Measurements from ENCODE around the gene EDAR. TPM values are rescaled to one million over a fixed set of nuclear protein-coding genes. Genes with fewer than 3 reads are reported as not detected.

The EDAR gene
- total and polyA plus RNA-seq, 2 experiments from 2014 or later: not detected

- DNase-seq (ENCODE audit: low read depth in 1 of 2, low spot score in 1 of 2): no peak
- no peak for TF ChIP-seq CTCF (IDR thresholded peaks at IDR 0.05; ENCODE audit: low read depth, low read length)
- Histone ChIP-seq H3K36me3 (no peaks in the 10 kb centered on the region), H3K9me3 (ENCODE audit: low read depth) (no peaks in the 10 kb centered on the region), H3K4me1 (ENCODE audit: low read depth) (no peaks in the 10 kb centered on the region), H3K4me3 (no peak overlapping the region), H3K27me3 (no peaks in the 10 kb centered on the region), H3K27ac (no peak overlapping the region)
Measured at GRCh38 chr2:108912629-108912902, 76.5 kb downstream of the EDAR start.

- Histone ChIP-seq H3K4me1 (ENCODE audit: low read depth) (no peaks in the 10 kb centered on the region), H3K27me3 (no peaks in the 10 kb centered on the region), H3K36me3 (no peaks in the 10 kb centered on the region), H3K9me3 (ENCODE audit: low read depth) (no peaks in the 10 kb centered on the region), H3K27ac (no peak overlapping the region), H3K4me3 (no peak overlapping the region)
- no peak for TF ChIP-seq CTCF (IDR thresholded peaks at IDR 0.05; ENCODE audit: low read depth, low read length)
- no peak for DNase-seq (ENCODE audit: low read depth in 1 of 2, low spot score in 1 of 2)
Measured at GRCh38 chr2:108911807-108912628, 77.0 kb downstream of the EDAR start.

GRCh38 chr2:108911401-108911800, 77.6 kb downstream of the EDAR start:
- Histone ChIP-seq H3K27me3 (no peaks in the 10 kb centered on the region), H3K27ac (no peak overlapping the region), H3K4me1 (ENCODE audit: low read depth) (no peaks in the 10 kb centered on the region), H3K36me3 (no peaks in the 10 kb centered on the region), H3K4me3 (no peak overlapping the region), H3K9me3 (ENCODE audit: low read depth) (no peaks in the 10 kb centered on the region)
- DNase-seq (ENCODE audit: low read depth in 1 of 2, low spot score in 1 of 2): no peak
- no peak for TF ChIP-seq CTCF (IDR thresholded peaks at IDR 0.05; ENCODE audit: low read depth, low read length)

- H3K4me1 ChIP-seq (ENCODE audit: low read depth): no peaks in the 10 kb centered on the region
- H3K27me3 ChIP-seq: no peaks in the 10 kb centered on the region
- H3K27ac ChIP-seq: no peak overlapping the region
- no peak overlapping the region for H3K4me3 ChIP-seq
- no peak for DNase-seq (ENCODE audit: low read depth in 1 of 2, low spot score in 1 of 2)
- H3K9me3 ChIP-seq (ENCODE audit: low read depth): no peaks in the 10 kb centered on the region
- H3K36me3 ChIP-seq: no peaks in the 10 kb centered on the region
- no peak for TF ChIP-seq CTCF (IDR thresholded peaks at IDR 0.05; ENCODE audit: low read depth, low read length)
Measured at GRCh38 chr2:108910541-108911396, 78.3 kb downstream of the EDAR start.

DNA sequence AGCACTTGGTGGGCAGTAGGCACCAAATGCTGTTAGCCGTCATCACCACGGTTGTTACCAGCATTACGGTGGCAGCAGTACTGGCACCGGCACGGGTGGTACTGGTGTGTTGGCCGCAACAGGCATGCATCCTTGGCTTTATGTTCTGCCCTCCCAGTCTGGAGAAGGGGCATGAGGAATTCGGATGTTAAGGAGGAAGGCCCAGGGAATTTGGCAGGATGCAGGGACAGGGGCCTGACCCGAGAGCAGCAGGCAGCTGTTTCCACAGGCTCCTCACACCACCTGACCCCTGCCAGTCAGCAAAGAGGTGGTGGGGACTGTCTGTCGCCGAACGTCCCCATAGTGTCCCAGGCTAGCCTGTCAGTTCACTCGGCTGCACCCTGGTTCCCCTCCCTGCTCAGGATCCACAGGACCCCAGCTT, 79.0 kb downstream of the EDAR start:
- H3K27me3 ChIP-seq: no peaks in the 10 kb centered on the region
- H3K36me3 ChIP-seq: no peaks in the 10 kb centered on the region
- H3K4me1 ChIP-seq (ENCODE audit: low read depth): no peaks in the 10 kb centered on the region
- no peak for TF ChIP-seq CTCF (IDR thresholded peaks at IDR 0.05; ENCODE audit: low read depth, low read length)
- no peak overlapping the region for H3K27ac ChIP-seq
- no peak overlapping the region for H3K4me3 ChIP-seq
- DNase-seq (ENCODE audit: low read depth in 1 of 2, low spot score in 1 of 2): no peak
- H3K9me3 ChIP-seq (ENCODE audit: low read depth): no peaks in the 10 kb centered on the region
